Activated T-cell treated with anti-CD3 and anti-CD28 coated beads, Interleukin-2, amount 50 U/mL, for 72 hours (primary cell): ENCODE measurements around the gene CDH4. TPM values are rescaled to one million over a fixed set of nuclear protein-coding genes. Genes with fewer than 3 reads are reported as not detected.

ENCODE experiments used
- ATAC-seq, 2 donors: fragments of 150-1000 bp; cut with Tn5 transposase; replicated peaks in 1 of 2; 2 replicates each; pipeline ENCODE4 v1.10.0; 2021; ENCODE audit warnings: moderate library complexity in 2 of 2, mild to moderate bottlenecking in 1 of 2
- DNase-seq, 2 donors: peaks; one replicate each; pipeline ENCODE4 v3.0.0; 2021 to 2022; ENCODE audit warnings: mixed read lengths in 1 of 2
- H3K27ac Mint-ChIP-seq: one replicate; pipeline ENCODE4 v1.8.0; 2022; ENCODE audit warnings: mild to moderate bottlenecking, moderate library complexity, mixed read lengths
- H3K27me3 Mint-ChIP-seq: one replicate; pipeline ENCODE4 v1.8.0; 2022; ENCODE audit warnings: low read depth, mixed read lengths
- H3K36me3 Mint-ChIP-seq, 2 donors: one replicate each; pipeline ENCODE4 v1.8.0; 2022; ENCODE audit warnings: mixed read lengths in 2 of 2, mild to moderate bottlenecking in 1 of 2; ENCODE audit not compliant: insufficient read depth in 2 of 2
- H3K4me1 Mint-ChIP-seq: one replicate; pipeline ENCODE4 v1.8.0; 2022; ENCODE audit warnings: low read depth, mixed read lengths
- H3K4me3 Mint-ChIP-seq, 2 donors: one replicate each; pipeline ENCODE4 v1.8.0; 2022; ENCODE audit warnings: mild to moderate bottlenecking in 2 of 2, mixed read lengths in 2 of 2, moderate library complexity in 2 of 2
- H3K9me3 Mint-ChIP-seq, 2 donors: one replicate each; pipeline ENCODE4 v1.8.0; 2022; ENCODE audit warnings: mixed read lengths in 2 of 2
- total RNA-seq, 2 donors: library from RNA; stranded (reverse); gene quantifications; one replicate each; pipeline ENCODE4 v1.2.3, GENCODE V29; 2022

The CDH4 gene
- total RNA-seq, 2 donors from 2014 or later = 0.17 to 0.35 TPM

DNA sequence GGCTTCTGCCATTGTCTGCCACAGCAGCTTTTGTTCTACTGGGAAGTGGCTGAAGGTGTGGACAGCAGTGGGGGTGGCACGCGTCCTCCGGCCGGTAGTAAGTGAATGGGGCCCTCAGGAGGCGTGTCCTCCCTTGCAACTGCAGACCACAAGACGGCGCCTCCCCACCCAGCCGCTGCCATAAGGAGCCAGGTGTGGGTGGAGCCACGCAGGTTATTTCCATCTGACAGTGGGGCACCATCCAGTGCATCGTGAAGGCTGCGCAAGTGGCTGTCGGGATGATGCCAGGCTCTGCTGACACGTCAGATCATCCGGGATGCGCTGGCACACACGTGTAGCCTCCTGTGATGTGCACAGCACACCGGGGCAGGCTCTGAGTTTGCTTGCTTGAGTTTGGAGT, 379.7 kb downstream of the CDH4 start:
- ATAC-seq (no peak), DNase-seq (no peak)
- Mint-ChIP-seq H3K27me3 (no peaks in the 10 kb centered on the region), H3K9me3 (peaks cover 0 to 4% of the 10 kb centered on the region in 2 donors), H3K36me3 (no peaks in the 10 kb centered on the region), H3K27ac (no peak overlapping the region), H3K4me1 (no peaks in the 10 kb centered on the region), H3K4me3 (no peak overlapping the region)

GRCh38 chr20:61633004-61633403, 380.9 kb downstream of the CDH4 start:
- Mint-ChIP-seq H3K27me3 (no peaks in the 10 kb centered on the region), H3K36me3 (no peaks in the 10 kb centered on the region), H3K27ac (no peak overlapping the region), H3K4me1 (no peaks in the 10 kb centered on the region), H3K4me3 (no peak overlapping the region), H3K9me3 (peaks cover 0 to 4% of the 10 kb centered on the region in 2 donors)
- ATAC-seq (no peak), DNase-seq (no peak)

GRCh38 chr20:61634376-61635145, 382.5 kb downstream of the CDH4 start:
- H3K9me3 Mint-ChIP-seq = peaks cover 0 to 4% of the 10 kb centered on the region in 2 donors
- no peaks in the 10 kb centered on the region for H3K4me1 Mint-ChIP-seq
- H3K27ac Mint-ChIP-seq = no peak overlapping the region
- H3K36me3 Mint-ChIP-seq = no peaks in the 10 kb centered on the region
- ATAC-seq (no peak), DNase-seq (no peak)
- no peaks in the 10 kb centered on the region for H3K27me3 Mint-ChIP-seq
- H3K4me3 Mint-ChIP-seq = no peak overlapping the region

DNA sequence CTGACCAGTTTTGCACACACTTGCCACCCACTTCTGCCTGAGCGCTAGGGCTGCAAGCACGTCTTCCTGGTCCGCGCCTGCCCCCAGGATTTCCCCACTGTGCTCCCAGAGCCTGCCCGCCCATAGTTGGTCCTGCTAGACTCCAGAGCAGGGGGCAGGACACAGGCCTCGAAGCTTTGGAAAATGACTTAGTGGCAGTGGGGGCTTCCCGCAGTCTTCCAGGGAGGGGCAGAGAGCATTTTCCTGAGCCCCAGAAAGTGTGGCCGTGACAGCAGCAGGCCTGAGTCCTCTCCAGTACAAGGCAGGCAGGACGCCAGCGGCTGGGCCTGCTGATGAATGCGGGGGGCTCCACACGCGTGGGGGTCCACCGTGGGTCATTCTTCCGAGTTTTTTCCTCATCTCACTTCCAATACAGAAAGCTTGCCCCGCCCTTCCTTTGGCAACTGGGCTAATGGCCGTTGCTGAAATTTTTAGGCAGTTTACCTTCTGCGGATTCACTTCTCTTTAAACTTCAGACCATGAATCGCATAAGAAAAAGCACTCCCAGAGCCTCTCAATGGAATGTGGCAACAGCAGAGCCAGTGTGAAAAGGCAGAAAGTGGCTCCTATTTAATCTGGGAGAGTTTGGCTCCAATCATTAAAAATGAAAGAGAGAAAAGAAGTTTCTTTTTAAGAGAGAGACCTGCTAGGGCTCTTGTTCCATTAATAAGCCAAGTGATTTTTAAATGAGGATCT, 383.8 kb downstream of the CDH4 start:
- DNase-seq = no peak
- Mint-ChIP-seq H3K4me1 (no peaks in the 10 kb centered on the region), H3K27me3 (no peaks in the 10 kb centered on the region), H3K36me3 (no peaks in the 10 kb centered on the region), H3K27ac (no peak overlapping the region), H3K4me3 (no peak overlapping the region), H3K9me3 (peaks cover 0 to 4% of the 10 kb centered on the region in 2 donors)
- ATAC-seq = no peak

DNA sequence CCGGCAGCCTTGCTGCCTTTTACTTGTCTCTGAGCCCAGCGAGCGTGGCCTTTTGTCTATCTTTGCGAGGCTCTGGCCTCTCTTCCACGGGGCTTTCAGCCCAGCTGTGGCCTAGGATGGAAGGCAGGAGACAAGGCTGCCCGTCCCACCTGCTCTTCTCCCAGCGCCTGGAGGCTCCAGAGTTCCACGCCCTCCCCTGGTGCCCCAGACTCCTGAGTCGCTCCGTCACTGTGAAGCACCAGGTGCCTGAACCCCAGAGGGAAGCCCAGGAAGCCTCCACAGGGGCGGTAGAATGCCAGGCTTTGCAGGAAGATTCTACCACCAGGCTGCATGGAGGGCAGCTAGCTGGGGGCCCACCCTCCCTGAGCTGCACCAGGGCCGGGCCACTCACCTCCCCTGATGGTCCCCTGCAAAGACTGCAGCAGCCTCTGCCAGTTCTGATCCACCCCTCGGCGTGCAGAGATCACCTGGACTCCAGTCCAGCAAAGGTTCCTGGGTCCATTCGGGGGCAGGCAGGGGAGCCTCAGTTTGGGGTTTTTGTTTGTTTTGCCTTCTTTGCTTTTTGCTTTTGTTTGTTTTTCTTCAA, 384.6 kb downstream of the CDH4 start:
- H3K27me3 Mint-ChIP-seq = no peaks in the 10 kb centered on the region
- H3K9me3 Mint-ChIP-seq = peaks cover 0 to 4% of the 10 kb centered on the region in 2 donors
- H3K36me3 Mint-ChIP-seq = no peaks in the 10 kb centered on the region
- no peak overlapping the region for H3K27ac Mint-ChIP-seq
- H3K4me3 Mint-ChIP-seq = no peak overlapping the region
- H3K4me1 Mint-ChIP-seq = no peaks in the 10 kb centered on the region
- ATAC-seq (no peak), DNase-seq (no peak)

GRCh38 chr20:61638802-61639585, 386.9 kb downstream of the CDH4 start:
- H3K27me3 Mint-ChIP-seq = no peaks in the 10 kb centered on the region
- ATAC-seq (no peak), DNase-seq (no peak)
- H3K9me3 Mint-ChIP-seq = peaks cover 0 to 2% of the 10 kb centered on the region in 2 donors
- H3K4me3 Mint-ChIP-seq = no peak overlapping the region
- H3K36me3 Mint-ChIP-seq = no peaks in the 10 kb centered on the region
- H3K4me1 Mint-ChIP-seq = no peaks in the 10 kb centered on the region
- no peak overlapping the region for H3K27ac Mint-ChIP-seq

DNA sequence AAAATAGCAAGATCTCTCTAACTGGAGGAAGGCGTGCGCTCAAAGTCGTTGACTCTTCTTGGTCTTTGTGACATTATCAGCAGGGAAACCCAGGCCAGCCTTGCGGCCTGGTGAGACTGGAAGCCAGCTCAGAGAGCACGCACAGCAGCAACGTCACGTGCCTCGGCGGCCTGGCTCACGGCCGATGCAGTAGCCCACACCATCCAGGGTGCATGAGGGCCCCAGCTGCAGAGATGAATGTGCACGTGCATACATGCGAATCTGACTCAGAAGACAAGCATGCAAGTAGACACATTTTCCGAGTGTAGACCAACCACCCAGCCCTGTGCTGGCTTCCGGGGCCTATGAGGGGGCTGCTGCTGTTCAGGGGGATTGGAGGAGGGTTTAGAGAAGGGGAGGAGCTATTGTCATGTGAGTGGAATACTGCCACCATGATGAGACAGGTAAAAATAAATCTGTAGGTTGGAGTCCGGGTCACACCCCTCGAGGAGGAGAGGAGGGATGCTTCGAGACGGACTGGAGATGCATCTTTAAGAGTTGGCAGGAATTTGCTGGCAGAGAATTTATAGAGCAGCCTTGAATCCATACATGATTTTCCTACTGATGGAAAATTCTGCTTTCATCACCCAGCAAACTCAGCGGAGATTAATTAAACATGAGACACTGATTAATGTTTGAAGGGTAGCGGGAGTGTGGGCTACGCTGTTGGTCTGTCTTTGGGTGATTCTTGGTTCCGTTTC, 388.2 kb downstream of the CDH4 start:
- Mint-ChIP-seq H3K27me3 (no peaks in the 10 kb centered on the region), H3K4me1 (no peaks in the 10 kb centered on the region), H3K27ac (no peak overlapping the region), H3K36me3 (no peaks in the 10 kb centered on the region), H3K9me3 (peaks cover 0 to 2% of the 10 kb centered on the region in 2 donors), H3K4me3 (no peak overlapping the region)
- ATAC-seq (no peak), DNase-seq (no peak)

DNA sequence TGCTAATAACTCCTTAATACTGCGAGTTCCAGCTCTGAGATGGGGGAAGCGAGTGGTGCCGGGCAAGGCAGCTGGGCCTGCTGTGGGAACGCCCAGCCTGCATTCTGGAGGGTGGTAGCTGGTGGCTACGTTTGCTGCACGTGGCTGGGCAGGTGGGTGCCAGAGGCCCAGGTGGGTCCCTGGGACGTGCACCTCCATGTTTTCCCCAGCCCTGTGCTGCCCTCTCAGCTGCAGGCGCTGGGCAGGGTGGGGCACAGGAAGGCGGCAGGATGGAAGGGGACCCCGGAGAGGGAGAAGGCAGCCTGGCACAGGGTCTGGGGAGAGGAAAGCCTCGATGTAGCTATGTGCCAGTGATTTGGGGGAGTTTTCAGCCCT, 388.8 kb downstream of the CDH4 start:
- no peak for DNase-seq
- peaks cover 0 to 2% of the 10 kb centered on the region in 2 donors for H3K9me3 Mint-ChIP-seq
- no peaks in the 10 kb centered on the region for H3K36me3 Mint-ChIP-seq
- H3K27ac Mint-ChIP-seq = no peak overlapping the region
- no peaks in the 10 kb centered on the region for H3K4me1 Mint-ChIP-seq
- no peaks in the 10 kb centered on the region for H3K27me3 Mint-ChIP-seq
- H3K4me3 Mint-ChIP-seq = no peak overlapping the region
- ATAC-seq = no peak

GRCh38 chr20:61643656-61644377, 391.8 kb downstream of the CDH4 start:
- Mint-ChIP-seq H3K27ac (no peak overlapping the region), H3K36me3 (no peaks in the 10 kb centered on the region), H3K27me3 (no peaks in the 10 kb centered on the region), H3K9me3 (peaks cover 0 to 2% of the 10 kb centered on the region in 2 donors), H3K4me3 (no peak overlapping the region), H3K4me1 (no peaks in the 10 kb centered on the region)
- DNase-seq (no peak), ATAC-seq (no peak)

DNA sequence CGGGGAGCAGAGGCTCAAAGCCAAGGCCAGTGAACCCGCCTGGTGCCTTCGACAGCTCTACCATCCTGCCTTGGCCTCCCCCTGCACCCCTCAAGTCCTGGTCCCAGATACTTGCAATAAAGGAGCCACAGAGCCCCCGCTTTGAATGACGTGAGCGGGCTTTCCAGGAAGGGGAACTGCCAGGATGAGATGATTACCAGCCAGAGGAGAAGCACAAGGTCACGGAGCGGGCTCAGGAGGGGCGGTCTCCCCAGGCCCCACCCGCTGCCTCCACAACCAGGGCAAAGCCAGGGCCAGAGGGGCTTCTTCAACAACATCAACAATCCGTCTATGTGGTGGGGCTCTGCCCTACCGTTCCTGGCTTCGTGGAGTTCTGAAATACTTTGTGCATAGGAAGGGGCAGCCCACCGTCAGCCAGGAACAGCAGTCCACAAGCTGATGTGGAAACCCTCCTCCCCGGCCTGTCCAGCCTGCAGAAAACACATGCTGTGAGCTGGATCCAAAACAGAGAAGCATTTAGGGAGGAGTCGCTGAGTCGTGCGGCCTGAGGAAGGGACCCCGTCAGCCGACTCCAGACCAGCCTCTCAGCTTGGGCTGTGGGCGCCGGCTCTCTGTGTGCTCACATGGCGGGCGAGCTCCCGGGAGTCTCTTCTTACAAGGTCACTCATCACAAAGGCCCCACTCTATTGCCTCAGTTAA, 392.5 kb downstream of the CDH4 start:
- H3K4me1 Mint-ChIP-seq = no peaks in the 10 kb centered on the region
- peaks cover 0 to 2% of the 10 kb centered on the region in 2 donors for H3K9me3 Mint-ChIP-seq
- H3K4me3 Mint-ChIP-seq = no peak overlapping the region
- DNase-seq = no peak
- no peak overlapping the region for H3K27ac Mint-ChIP-seq
- H3K27me3 Mint-ChIP-seq = no peaks in the 10 kb centered on the region
- ATAC-seq = no peak
- no peaks in the 10 kb centered on the region for H3K36me3 Mint-ChIP-seq

GRCh38 chr20:61645732-61646131, 393.7 kb downstream of the CDH4 start:
- Mint-ChIP-seq H3K4me1 (no peaks in the 10 kb centered on the region), H3K9me3 (peaks cover 0 to 2% of the 10 kb centered on the region in 2 donors), H3K4me3 (no peak overlapping the region), H3K27me3 (no peaks in the 10 kb centered on the region), H3K36me3 (no peaks in the 10 kb centered on the region), H3K27ac (no peak overlapping the region)
- DNase-seq (no peak), ATAC-seq (no peak)
